Astrocyte (in vitro differentiated cells and primary cell): Measurements from ENCODE around the gene PNPLA7. TPM values are rescaled to one million over a fixed set of nuclear protein-coding genes. Genes with fewer than 3 reads are reported as not detected.

ENCODE experiments used
- DNase-seq: peaks from one replicate; pipeline ENCODE4 v3.0.0-alpha.2; 2010; ENCODE audit warnings: low read depth
- FAIRE-seq: peaks from 2 replicates; lab custom pipeline; 2011; peaks lifted over from hg19 to GRCh38; lab: Jason Lieb, UNC
- H2AFZ ChIP-seq: 2 replicates; pipeline ENCODE4 v1.6.0; 2012; ENCODE audit warnings: low read depth, low read length, inconsistent platforms
- H3K27ac ChIP-seq: 2 replicates; pipeline ENCODE4 v1.5.1; 2011; ENCODE audit warnings: low read depth, low read length, inconsistent platforms
- H3K27me3 ChIP-seq: 2 replicates; pipeline ENCODE4 v1.6.0; 2011; ENCODE audit warnings: low read length, inconsistent platforms; ENCODE audit not compliant: insufficient read depth
- H3K36me3 ChIP-seq: 2 replicates; pipeline ENCODE4 v1.5.1; 2011; ENCODE audit warnings: low read length, inconsistent platforms; ENCODE audit not compliant: insufficient read depth
- H3K4me1 ChIP-seq: 2 replicates; pipeline ENCODE4 v1.5.1; 2011; ENCODE audit warnings: low read length, inconsistent platforms; ENCODE audit not compliant: insufficient read depth
- H3K4me2 ChIP-seq: 2 replicates; pipeline ENCODE4 v1.6.0; 2012; ENCODE audit warnings: low read length, inconsistent platforms
- H3K4me3 ChIP-seq: 2 replicates; pipeline ENCODE4 v1.5.1; 2011; ENCODE audit warnings: low read depth, mild to moderate bottlenecking, low read length, inconsistent platforms; ENCODE audit not compliant: insufficient read depth
- H3K79me2 ChIP-seq: 2 replicates; pipeline ENCODE4 v1.6.0; 2012; ENCODE audit warnings: mild to moderate bottlenecking, low read length, inconsistent platforms; ENCODE audit not compliant: insufficient read depth
- H3K9ac ChIP-seq: 2 replicates; pipeline ENCODE4 v1.6.0; 2012; ENCODE audit warnings: mild to moderate bottlenecking, low read length, inconsistent platforms
- H3K9me3 ChIP-seq: 2 replicates; pipeline ENCODE4 v1.5.1; 2012; ENCODE audit warnings: low read depth, mild to moderate bottlenecking, low read length, inconsistent platforms; ENCODE audit not compliant: insufficient read depth
- H4K20me1 ChIP-seq: 2 replicates; pipeline ENCODE4 v1.6.0; 2012; ENCODE audit warnings: low read length, inconsistent platforms; ENCODE audit not compliant: insufficient read depth
- H3K27ac Mint-ChIP-seq: one replicate; pipeline ENCODE4 v1.8.0; 2021; ENCODE audit warnings: mild to moderate bottlenecking, mixed read lengths; ENCODE audit not compliant: unreplicated experiment
- H3K27me3 Mint-ChIP-seq: one replicate; pipeline ENCODE4 v1.8.0; 2021; ENCODE audit warnings: low read depth, mixed read lengths; ENCODE audit not compliant: unreplicated experiment
- H3K36me3 Mint-ChIP-seq: one replicate; pipeline ENCODE4 v1.8.0; 2021; ENCODE audit warnings: low read depth, mixed read lengths; ENCODE audit not compliant: unreplicated experiment
- H3K4me1 Mint-ChIP-seq: one replicate; pipeline ENCODE4 v1.8.0; 2021; ENCODE audit warnings: low read depth, mixed read lengths; ENCODE audit not compliant: unreplicated experiment
- H3K4me3 Mint-ChIP-seq: one replicate; pipeline ENCODE4 v1.8.0; 2021; ENCODE audit warnings: mild to moderate bottlenecking, moderate library complexity, mixed read lengths; ENCODE audit not compliant: unreplicated experiment
- H3K9me3 Mint-ChIP-seq: one replicate; pipeline ENCODE4 v1.8.0; 2021; ENCODE audit warnings: mild to moderate bottlenecking, mixed read lengths; ENCODE audit not compliant: unreplicated experiment
- EZH2 ChIP-seq: IDR thresholded peaks from 2 replicates; pipeline ENCODE4 v1.6.1; 2012; ENCODE audit warnings: mild to moderate bottlenecking, low read length, inconsistent platforms; ENCODE audit not compliant: insufficient read depth
- total RNA-seq: library from RNA; stranded (reverse); gene quantifications from 2 replicates; pipeline ENCODE4 v1.2.1, GENCODE V29; 2021
- TF ChIP-seq, protein P1 (sequence below): IDR thresholded peaks from 2 replicates; pipeline ENCODE4 v1.5.1; 2011; ENCODE audit warnings: low read depth, mild to moderate bottlenecking, inconsistent platforms, low read length, moderate library complexity; ENCODE audit not compliant: insufficient read depth

The PNPLA7 gene
- total RNA-seq, 1 donor from 2014 or later, result 2.6 TPM

DNA sequence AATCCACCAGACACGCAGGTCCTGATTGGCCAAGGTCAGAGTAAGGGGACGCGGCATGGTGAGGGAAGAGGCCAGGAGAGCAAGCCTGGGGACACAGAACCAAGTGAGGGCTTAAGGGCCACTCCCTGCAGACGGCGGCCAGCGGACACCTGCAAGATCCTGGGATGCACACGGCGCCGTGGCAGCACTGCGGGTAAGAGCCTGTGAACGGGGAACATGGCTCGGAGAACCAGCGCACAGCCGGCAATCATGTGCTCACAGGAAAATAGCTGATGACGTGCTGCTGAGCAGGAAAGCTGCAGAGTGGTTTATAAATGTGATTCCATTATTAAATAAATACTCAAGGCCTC, 64.1 kb downstream of the PNPLA7 start:
- H2AFZ ChIP-seq, result no peak overlapping the region
- no peak for FAIRE-seq
- H3K27ac ChIP-seq, result no peak overlapping the region
- H3K27me3 ChIP-seq, result no peaks in the 10 kb centered on the region
- no peaks in the 10 kb centered on the region for H3K36me3 ChIP-seq
- H3K9me3 Mint-ChIP-seq, result no peaks in the 10 kb centered on the region
- no peaks in the 10 kb centered on the region for H3K9me3 ChIP-seq
- no peaks in the 10 kb centered on the region for H3K36me3 Mint-ChIP-seq
- no peak overlapping the region for H3K9ac ChIP-seq
- H3K27me3 Mint-ChIP-seq, result peaks cover 14% of the 10 kb centered on the region
- no peak overlapping the region for H3K4me2 ChIP-seq
- peaks cover 10% of the 10 kb centered on the region for H3K4me1 ChIP-seq
- H3K27ac Mint-ChIP-seq, result no peak overlapping the region
- TF ChIP-seq EZH2, result no peak
- TF ChIP-seq, protein P1, sequence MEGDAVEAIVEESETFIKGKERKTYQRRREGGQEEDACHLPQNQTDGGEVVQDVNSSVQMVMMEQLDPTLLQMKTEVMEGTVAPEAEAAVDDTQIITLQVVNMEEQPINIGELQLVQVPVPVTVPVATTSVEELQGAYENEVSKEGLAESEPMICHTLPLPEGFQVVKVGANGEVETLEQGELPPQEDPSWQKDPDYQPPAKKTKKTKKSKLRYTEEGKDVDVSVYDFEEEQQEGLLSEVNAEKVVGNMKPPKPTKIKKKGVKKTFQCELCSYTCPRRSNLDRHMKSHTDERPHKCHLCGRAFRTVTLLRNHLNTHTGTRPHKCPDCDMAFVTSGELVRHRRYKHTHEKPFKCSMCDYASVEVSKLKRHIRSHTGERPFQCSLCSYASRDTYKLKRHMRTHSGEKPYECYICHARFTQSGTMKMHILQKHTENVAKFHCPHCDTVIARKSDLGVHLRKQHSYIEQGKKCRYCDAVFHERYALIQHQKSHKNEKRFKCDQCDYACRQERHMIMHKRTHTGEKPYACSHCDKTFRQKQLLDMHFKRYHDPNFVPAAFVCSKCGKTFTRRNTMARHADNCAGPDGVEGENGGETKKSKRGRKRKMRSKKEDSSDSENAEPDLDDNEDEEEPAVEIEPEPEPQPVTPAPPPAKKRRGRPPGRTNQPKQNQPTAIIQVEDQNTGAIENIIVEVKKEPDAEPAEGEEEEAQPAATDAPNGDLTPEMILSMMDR, result no peak
- no peak overlapping the region for H3K4me3 ChIP-seq
- H3K4me1 Mint-ChIP-seq, result peaks cover 7% of the 10 kb centered on the region
- no peak overlapping the region for H3K4me3 Mint-ChIP-seq
- no peaks in the 10 kb centered on the region for H3K79me2 ChIP-seq
- no peak for DNase-seq
- H4K20me1 ChIP-seq, result no peaks in the 10 kb centered on the region

DNA sequence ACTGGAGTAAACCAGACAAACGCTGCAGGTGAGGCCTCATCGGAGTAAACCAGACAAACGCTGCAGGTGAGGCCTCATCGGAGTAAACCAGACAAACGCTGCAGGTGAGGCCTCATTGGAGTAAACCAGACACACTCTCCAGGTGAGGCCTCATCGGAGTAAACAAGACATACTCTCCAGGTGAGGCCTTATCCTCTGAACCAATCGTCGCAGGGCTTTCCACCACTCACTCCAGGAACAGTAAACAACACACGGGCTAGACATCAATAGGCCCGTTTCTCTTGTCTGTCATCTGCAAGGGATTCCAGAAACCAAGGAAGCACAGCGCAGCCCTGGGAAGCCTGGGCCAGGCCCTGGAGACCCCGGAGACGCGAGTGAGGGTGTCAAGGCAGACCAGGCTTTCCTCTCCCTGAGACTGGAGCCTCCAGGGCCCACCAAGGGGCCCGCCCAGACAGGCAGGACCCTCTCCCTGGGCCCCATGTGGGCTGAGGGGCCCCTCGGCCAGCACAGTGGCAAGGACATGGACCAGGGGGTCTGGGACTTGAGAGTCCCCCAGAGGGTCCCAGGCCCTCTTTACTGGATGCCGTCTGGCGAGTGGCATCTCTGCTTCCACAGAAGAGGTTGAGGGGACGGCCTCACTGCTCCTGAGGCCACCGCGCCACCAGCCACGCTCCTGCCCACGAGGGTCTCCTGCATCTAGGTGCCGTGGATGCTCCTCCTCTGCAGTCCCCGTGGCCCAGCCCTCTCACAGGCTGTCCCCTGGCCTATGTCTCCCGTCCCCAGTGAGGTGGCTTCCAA, 64.7 kb downstream of the PNPLA7 start:
- H3K4me1 ChIP-seq, result peaks cover 10% of the 10 kb centered on the region
- no peak overlapping the region for H3K27ac Mint-ChIP-seq

More for the DNA sequence above, 64.7 kb downstream of the PNPLA7 start:
- Histone ChIP-seq H3K9ac (no peak overlapping the region), H3K36me3 (no peaks in the 10 kb centered on the region), H2AFZ (no peak overlapping the region), H3K27ac (no peak overlapping the region), H4K20me1 (no peaks in the 10 kb centered on the region), H3K27me3 (no peaks in the 10 kb centered on the region), H3K79me2 (no peaks in the 10 kb centered on the region), H3K9me3 (no peaks in the 10 kb centered on the region), H3K4me2 (no peak overlapping the region), H3K4me3 (no peak overlapping the region)
- TF ChIP-seq, protein P1, result no peak
- no peak for TF ChIP-seq EZH2
- no peak for DNase-seq
- no peaks in the 10 kb centered on the region for H3K36me3 Mint-ChIP-seq
- H3K4me3 Mint-ChIP-seq, result no peak overlapping the region
- no peak for FAIRE-seq
- H3K27me3 Mint-ChIP-seq, result peaks cover 12% of the 10 kb centered on the region
- peaks cover 7% of the 10 kb centered on the region for H3K4me1 Mint-ChIP-seq
- no peaks in the 10 kb centered on the region for H3K9me3 Mint-ChIP-seq
